Fibroblast of villous mesenchyme (primary cell): ENCODE results near the gene NFATC4. TPM values are rescaled to one million over a fixed set of nuclear protein-coding genes. Genes with fewer than 3 reads are reported as not detected.
A peak's percentile ranks its signal among the peaks of the same experiment; 100 is the strongest.
"Not testable (repeated sequence)": the region's sequence is repeated elsewhere in the genome, so short reads cannot be mapped to it uniquely, and the experiment has no call there.

Experiments
- DNase-seq: peaks from one replicate; pipeline ENCODE4 v3.0.0-alpha.2; 2010; ENCODE audit warnings: low read depth
- H3K4me3 ChIP-seq: 2 replicates; pipeline ENCODE4 v1.5.1; 2011; ENCODE audit warnings: low read depth, mild to moderate bottlenecking, low read length
- CTCF ChIP-seq: IDR thresholded peaks from 2 replicates; pipeline ENCODE4 v1.5.1; 2012; ENCODE audit warnings: low read depth, mild to moderate bottlenecking, low read length; ENCODE audit not compliant: insufficient read depth
- total RNA-seq: library from RNA; depleted of rRNA; stranded (reverse); fragments of >200 nt; gene quantifications from 2 replicates; pipeline ENCODE4 v1.2.3, GENCODE V29; 2012

NFATC4 gene
- total RNA-seq, 1 donor, result 68.2 TPM

- H3K4me3 ChIP-seq, result no peak overlapping the region
- no peak for DNase-seq
- no peak for TF ChIP-seq CTCF
These were observed 19.8 kb upstream of the NFATC4 start for GRCh38 chr14:24348186-24348585.

GRCh38 chr14:24349742-24350141, 18.2 kb upstream of the NFATC4 start:
- DNase-seq, result no peak
- TF ChIP-seq CTCF, result no peak
- H3K4me3 ChIP-seq, result no peak overlapping the region

GRCh38 chr14:24351517-24351916, 16.5 kb upstream of the NFATC4 start:
- H3K4me3 ChIP-seq, result no peak overlapping the region
- DNase-seq, result peak; percentile 35
- TF ChIP-seq CTCF, result no peak

GRCh38 chr14:24353559-24354481, 14.2 kb upstream of the NFATC4 start:
- H3K4me3 ChIP-seq, result no peak overlapping the region
- TF ChIP-seq CTCF, result no peak
- peak; percentile 80 for DNase-seq

- not testable (repeated sequence) for DNase-seq, H3K4me3 ChIP-seq
These were observed 13.5 kb upstream of the NFATC4 start for GRCh38 chr14:24354482-24354825.

- no peak overlapping the region for H3K4me3 ChIP-seq
- DNase-seq, result no peak
- no peak for TF ChIP-seq CTCF
These were observed 13.0 kb upstream of the NFATC4 start for GRCh38 chr14:24355009-24355408.

GRCh38 chr14:24356208-24356607, 11.8 kb upstream of the NFATC4 start:
- no peak for TF ChIP-seq CTCF
- no peak overlapping the region for H3K4me3 ChIP-seq
- DNase-seq, result no peak
